HK-2 (cell line): ENCODE measurements around the gene ANKHD1.
"Not testable (repeated sequence)": the region's sequence is repeated elsewhere in the genome, so short reads cannot be mapped to it uniquely, and the experiment has no call there.

Experiments
- DNase-seq: peaks from one replicate; pipeline ENCODE4 v3.0.0-alpha.2; 2018; ENCODE audit not compliant: unreplicated experiment

Gene ANKHD1

GRCh38 chr5:140372971-140373487 lies 28.6 kb upstream of the ANKHD1 start:
- peak; percentile 41 for DNase-seq

GRCh38 chr5:140381351-140381750 lies 20.3 kb upstream of the ANKHD1 start:
- DNase-seq, result no peak

GRCh38 chr5:140381972-140382371 lies 19.7 kb upstream of the ANKHD1 start:
- no peak for DNase-seq

- DNase-seq, result no peak
Observed at GRCh38 chr5:140382866-140383265, 18.8 kb upstream of the ANKHD1 start.

- DNase-seq, result no peak
Observed at GRCh38 chr5:140383300-140383699, 18.3 kb upstream of the ANKHD1 start.

GRCh38 chr5:140388052-140388451 lies 13.6 kb upstream of the ANKHD1 start:
- DNase-seq, result no peak

GRCh38 chr5:140391312-140391711 lies 10.3 kb upstream of the ANKHD1 start:
- DNase-seq, result no peak

- DNase-seq, result no peak
Observed at GRCh38 chr5:140391732-140392131, 9.9 kb upstream of the ANKHD1 start.

GRCh38 chr5:140393738-140394137 lies 7.9 kb upstream of the ANKHD1 start:
- no peak for DNase-seq

- DNase-seq, result no peak
Observed at GRCh38 chr5:140398379-140398811, 3.2 kb upstream of the ANKHD1 start.

GRCh38 chr5:140399979-140400729 lies 1.5 kb upstream of the ANKHD1 start:
- DNase-seq, result no peak

GRCh38 chr5:140400730-140401361 lies 787 bp upstream of the ANKHD1 start:
- DNase-seq, result peak; percentile 88

- peak; percentile 45 for DNase-seq
Observed at GRCh38 chr5:140402258-140403074, 833 bp downstream of the ANKHD1 start.

GRCh38 chr5:140403613-140404012 lies 2.0 kb downstream of the ANKHD1 start:
- no peak for DNase-seq

- no peak for DNase-seq
Observed at GRCh38 chr5:140408750-140409241, 7.2 kb downstream of the ANKHD1 start.

GRCh38 chr5:140413230-140413629 lies 11.6 kb downstream of the ANKHD1 start:
- no peak for DNase-seq

GRCh38 chr5:140417235-140417634 lies 15.6 kb downstream of the ANKHD1 start:
- no peak for DNase-seq

GRCh38 chr5:140418862-140419520 lies 17.4 kb downstream of the ANKHD1 start:
- no peak for DNase-seq

GRCh38 chr5:140420226-140420570 lies 18.6 kb downstream of the ANKHD1 start:
- DNase-seq, result no peak

- no peak for DNase-seq
Observed at GRCh38 chr5:140420665-140421361, 19.2 kb downstream of the ANKHD1 start.

- DNase-seq, result not testable (repeated sequence)
Observed at GRCh38 chr5:140421375-140421774, 19.7 kb downstream of the ANKHD1 start.
